AG04450 (cell line): ENCODE data around the gene B4GALT1. TPM values are rescaled to one million over a fixed set of nuclear protein-coding genes. Genes with fewer than 3 reads are reported as not detected.
"Not testable (repeated sequence)": the region's sequence is repeated elsewhere in the genome, so short reads cannot be mapped to it uniquely, and the experiment has no call there.

Experiments
- CTCF ChIA-PET: fragments of 300-600, 350-600 bp; formaldehyde crosslinking; extraction: SDS; loops from one replicate; lab custom pipeline; 2022; ENCODE audit warnings: antibody characterized with exemption, inconsistent platforms; lab: Charles Lee
- POLR2A ChIA-PET: fragments of 350-600 bp; formaldehyde crosslinking; extraction: SDS; loops from one replicate; lab custom pipeline; 2021; ENCODE audit warnings: antibody characterized with exemption, inconsistent platforms; lab: Yijun Ruan, JAX
- DNase-seq: peaks from one replicate; pipeline ENCODE4 v3.0.0-alpha.2; 2011; ENCODE audit warnings: low read depth, low spot score
- H3K27ac ChIP-seq: one replicate; pipeline ENCODE4 v1.5.1; 2012; ENCODE audit warnings: low read depth, low read length, control low read depth
- H3K27me3 ChIP-seq: one replicate; pipeline ENCODE4 v1.6.0; 2012; ENCODE audit warnings: low read length; ENCODE audit not compliant: control insufficient read depth, insufficient read depth
- H3K4me3 ChIP-seq: 2 replicates; pipeline ENCODE4 v1.5.1; 2011; ENCODE audit warnings: mild to moderate bottlenecking, low read depth, low read length, control low read depth
- H3K9me3 ChIP-seq: 2 replicates; pipeline ENCODE4 v1.5.1; 2012; ENCODE audit warnings: low read length; ENCODE audit not compliant: control insufficient read depth, insufficient read depth
- CTCF ChIP-seq: IDR thresholded peaks from 2 replicates; pipeline ENCODE4 v1.5.1; 2011; ENCODE audit warnings: low read depth, low read length, control low read depth, inconsistent platforms
- polyA plus RNA-seq: library from polyadenylated mRNA; depleted of rRNA; stranded (reverse); fragments of >200 nt; gene quantifications from 2 replicates; pipeline ENCODE4 v1.2.3, GENCODE V29; 2011

The B4GALT1 gene
- polyA plus RNA-seq, 1 experiment = 57.0 TPM

DNA sequence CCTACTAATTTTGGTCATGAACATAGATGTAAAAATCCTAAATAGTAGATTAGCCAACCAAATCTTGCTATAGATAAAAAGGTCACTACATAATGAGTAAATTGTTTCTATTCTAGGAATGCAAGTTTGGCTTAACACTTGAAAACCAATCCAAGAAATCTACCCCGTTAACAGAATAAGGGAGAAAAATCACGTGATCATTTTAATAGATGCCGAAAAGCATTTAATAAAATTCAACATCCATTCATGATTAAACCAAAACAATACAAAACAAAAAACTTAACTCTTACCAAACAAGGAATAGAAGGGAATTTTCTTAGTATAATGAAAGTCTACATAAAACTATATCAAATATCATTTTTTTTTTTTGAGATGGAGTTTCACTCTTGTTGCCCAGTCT lies 69.9 kb downstream of the B4GALT1 start:
- no peak overlapping the region for H3K4me3 ChIP-seq
- no peak for DNase-seq
- H3K27me3 ChIP-seq = no peaks in the 10 kb centered on the region
- H3K9me3 ChIP-seq = no peaks in the 10 kb centered on the region
- ChIA-PET POLR2A (no interaction called here), CTCF (interaction anchor here (0.6 kb wide), 1 partner anchor 9 kb away, joined by 5 read pairs; no protein-coding TSS in a partner anchor)
- no peak overlapping the region for H3K27ac ChIP-seq
- TF ChIP-seq CTCF = no peak

- no peak for DNase-seq
- no peak for TF ChIP-seq CTCF
- Histone ChIP-seq H3K9me3 (no peaks in the 10 kb centered on the region), H3K27me3 (no peaks in the 10 kb centered on the region), H3K27ac (no peak overlapping the region), H3K4me3 (no peak overlapping the region)
- ChIA-PET CTCF (no interaction called here), POLR2A (no interaction called here)
Observed at GRCh38 chr9:33092634-33093033, 74.5 kb downstream of the B4GALT1 start.

DNA sequence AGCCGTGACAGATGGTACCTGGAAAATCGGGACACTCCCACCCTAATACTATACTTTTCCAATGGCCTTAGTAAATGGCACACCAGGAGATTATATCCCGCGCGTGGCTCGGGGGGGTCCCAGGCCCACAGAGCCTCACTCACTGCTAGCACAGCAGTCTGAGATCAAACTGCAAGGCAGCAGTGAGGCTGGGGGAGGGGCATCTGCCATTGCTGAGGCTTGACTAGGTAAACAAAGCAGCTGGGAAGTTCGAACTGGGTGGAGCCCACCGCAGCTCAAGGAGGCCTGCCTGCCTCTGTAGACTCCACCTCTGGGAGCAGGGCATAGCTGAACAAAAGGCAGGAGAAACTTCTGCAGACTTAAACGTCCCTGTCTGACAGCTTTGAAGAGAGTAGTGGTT lies 81.5 kb downstream of the B4GALT1 start:
- H3K4me3 ChIP-seq, H3K9me3 ChIP-seq, H3K27me3 ChIP-seq, DNase-seq, POLR2A ChIA-PET, H3K27ac ChIP-seq: not testable (repeated sequence)
- CTCF ChIA-PET = interaction anchor here (0.6 kb wide), 1 partner anchor 229 kb away, joined by 4 read pairs; no protein-coding TSS in a partner anchor

- DNase-seq = no peak
- Histone ChIP-seq H3K27me3 (no peaks in the 10 kb centered on the region), H3K4me3 (no peak overlapping the region), H3K9me3 (peaks cover 3% of the 10 kb centered on the region), H3K27ac (no peak overlapping the region)
- POLR2A ChIA-PET = no interaction called here
- CTCF ChIA-PET = interaction anchor here (1.1 to 1.6 kb wide), 3 partner anchors 141 to 144 kb away, joined by 3 to 13 read pairs (median 5); no protein-coding TSS in a partner anchor
- no peak for TF ChIP-seq CTCF
Observed at GRCh38 chr9:33082538-33083326, 84.4 kb downstream of the B4GALT1 start.

DNA sequence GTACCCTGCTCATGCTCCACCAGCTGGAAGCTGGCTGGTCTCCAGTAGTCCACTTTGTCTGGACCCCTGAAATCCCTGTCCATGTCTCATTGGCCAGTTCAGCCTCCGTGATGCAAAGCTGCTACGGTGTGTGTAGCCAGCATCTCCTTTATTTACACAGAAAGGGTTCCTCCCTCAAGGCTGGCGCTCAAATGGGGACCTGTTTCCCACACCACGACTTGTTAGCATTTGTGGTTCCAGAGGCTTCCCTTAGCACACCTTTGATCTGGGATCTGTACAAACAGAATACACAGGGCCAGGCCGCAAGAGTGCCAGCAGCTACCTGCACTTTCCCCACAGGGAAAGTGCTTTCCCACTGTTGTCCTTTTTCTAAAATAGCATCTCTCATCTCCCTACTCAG lies 85.0 kb downstream of the B4GALT1 start:
- H3K27ac ChIP-seq = no peak overlapping the region
- DNase-seq = no peak
- ChIA-PET POLR2A (no interaction called here), CTCF (interaction anchor here (1.1 to 1.2 kb wide), 2 partner anchors 142 to 144 kb away, joined by 3 to 13 read pairs; no protein-coding TSS in a partner anchor)
- H3K27me3 ChIP-seq = no peaks in the 10 kb centered on the region
- TF ChIP-seq CTCF = no peak
- peaks cover 3% of the 10 kb centered on the region for H3K9me3 ChIP-seq
- no peak overlapping the region for H3K4me3 ChIP-seq
